Astrocyte (in vitro differentiated cells and primary cell): ENCODE measurements around the gene ASIC4.

Source experiments
- CTCF ChIP-seq: IDR thresholded peaks from 2 replicates; pipeline ENCODE4 v1.5.1; 2011; ENCODE audit warnings: low read depth, mild to moderate bottlenecking, inconsistent platforms, low read length, moderate library complexity; ENCODE audit not compliant: insufficient read depth
- EZH2 ChIP-seq: IDR thresholded peaks from 2 replicates; pipeline ENCODE4 v1.6.1; 2012; ENCODE audit warnings: mild to moderate bottlenecking, low read length, inconsistent platforms; ENCODE audit not compliant: insufficient read depth

GRCh38 chr2:219545295-219545942 lies 31.1 kb downstream of the ASIC4 start:
- TF ChIP-seq CTCF (no peak), EZH2 (no peak)
